ENCODE results near the gene UBA5.

The UBA5 gene

DNA sequence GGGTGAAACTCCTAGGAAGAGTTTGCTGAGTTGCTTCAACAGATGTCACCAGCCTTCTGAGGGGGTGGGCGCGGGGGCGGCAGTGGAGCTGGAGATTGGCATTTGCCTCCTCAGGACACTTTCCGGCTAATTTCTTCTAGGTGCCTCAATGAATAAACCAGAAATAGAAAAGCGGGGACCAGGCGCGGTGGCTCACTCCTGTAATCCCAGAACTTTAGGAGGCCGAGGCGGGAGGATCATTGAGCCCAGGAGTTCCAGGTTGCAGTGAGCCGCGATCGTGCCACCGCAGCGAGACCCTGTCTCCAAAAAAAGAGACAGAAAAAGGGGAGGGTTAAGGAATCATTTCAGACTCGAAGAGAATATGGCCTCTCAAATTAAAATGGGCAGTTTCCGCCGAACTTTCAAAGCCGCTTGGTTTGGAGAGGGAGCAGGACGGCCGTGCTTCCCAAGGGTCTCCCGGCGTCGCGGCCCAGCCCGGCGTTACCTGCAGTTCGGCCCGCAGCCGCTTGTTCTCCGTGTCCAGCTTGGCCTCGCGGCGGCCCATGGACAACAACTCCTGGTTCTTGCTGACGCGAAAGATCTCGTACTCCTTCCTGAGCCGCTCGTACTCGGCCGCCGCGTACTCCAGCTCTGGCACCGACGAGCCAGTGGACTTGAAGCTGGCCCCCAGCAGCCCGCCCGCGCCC, 61.5 kb downstream of the UBA5 start:
- DNase-seq, result no peak

DNA sequence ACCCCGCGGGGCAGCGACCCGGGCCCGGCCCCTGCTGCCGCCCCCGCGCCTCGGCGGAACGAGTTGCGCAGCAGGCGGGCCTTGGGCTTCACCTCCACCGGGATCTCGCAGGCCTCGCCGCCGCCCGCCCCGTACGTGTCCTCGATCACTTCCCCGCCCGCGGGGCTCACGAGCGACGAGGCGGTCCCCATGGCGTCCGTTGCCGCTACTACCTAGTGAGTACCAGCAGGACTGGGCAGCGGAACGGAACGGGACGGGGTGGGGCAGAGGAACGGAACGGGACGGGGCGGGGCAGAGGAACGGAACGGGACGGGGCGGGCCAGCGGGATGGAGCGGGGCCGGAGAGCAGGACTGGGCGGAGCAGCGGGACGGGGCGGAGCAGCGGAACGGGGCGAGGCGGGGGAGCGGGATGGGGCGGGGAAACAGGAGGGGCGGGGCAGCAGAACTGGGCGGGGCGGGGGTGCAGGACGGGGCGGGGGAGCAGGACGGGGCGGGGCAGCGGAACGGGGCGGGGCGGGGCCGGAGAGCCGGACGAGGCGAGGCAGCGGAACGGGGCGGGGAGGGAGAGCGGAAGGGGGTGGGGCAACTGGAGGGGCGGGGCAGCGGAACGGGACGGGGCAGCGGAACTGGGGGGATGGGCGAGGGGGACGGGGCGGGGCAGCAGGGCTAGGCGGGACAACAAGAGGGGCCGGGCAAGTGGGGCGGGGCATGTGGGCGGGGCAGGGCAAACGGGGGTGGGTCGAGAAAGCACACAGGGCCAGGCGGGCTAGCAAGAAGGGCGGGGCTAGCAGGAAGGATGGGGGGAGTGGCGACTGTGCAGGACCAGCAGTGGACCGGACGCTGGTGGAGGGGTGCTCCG, 62.3 kb downstream of the UBA5 start, which contains the start of gene NPHP3:
NPHP3 (minus strand) TSS at position 245 of the 859 bp plus-strand sequence; CDS start at position 191, 54 bp downstream.
- peak; percentile 25 for DNase-seq

DNA sequence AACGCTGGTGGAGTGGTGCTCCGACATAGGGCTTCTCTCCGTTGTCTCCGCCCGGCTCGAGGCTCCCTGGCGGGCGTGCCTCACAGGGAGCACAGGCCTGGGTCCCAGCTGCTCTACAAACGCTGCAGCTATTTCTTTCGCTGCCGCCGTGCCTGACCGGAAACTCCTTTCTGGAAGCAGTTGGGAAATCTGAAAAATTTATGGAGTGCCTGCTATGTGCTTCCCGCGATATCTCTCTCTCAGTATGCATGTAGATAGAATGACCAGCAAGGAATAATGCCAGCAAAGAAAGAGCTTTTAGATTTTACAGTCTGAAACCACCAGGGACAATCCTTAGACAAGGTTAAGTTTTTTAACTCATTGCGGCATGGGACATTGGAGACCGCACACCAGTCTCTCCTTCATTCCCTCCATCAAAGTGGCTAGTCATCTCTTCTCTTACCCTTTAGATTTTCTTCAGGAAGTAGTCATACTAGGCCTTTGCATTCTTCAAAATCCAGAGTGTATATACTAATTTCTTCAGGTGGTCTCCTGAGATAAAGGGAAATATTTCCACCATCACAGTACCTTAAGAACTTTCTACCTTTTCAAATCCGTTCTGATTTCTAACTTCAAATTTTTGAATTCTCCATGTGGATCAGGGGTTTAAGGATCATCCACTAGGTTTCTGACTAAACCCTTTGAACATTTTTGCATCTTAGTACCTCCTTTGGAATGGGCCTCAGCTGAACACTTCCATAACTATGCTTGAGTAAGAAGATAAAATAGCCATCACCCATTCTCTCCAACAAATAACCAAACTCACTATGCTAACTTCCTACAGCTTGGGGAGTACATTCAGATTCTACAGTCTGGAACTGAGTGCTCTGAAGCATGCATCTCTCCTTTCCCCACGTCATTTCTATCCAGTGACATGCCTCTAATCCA, 63.2 kb downstream of the UBA5 start:
- peak; percentile 80 for DNase-seq

DNA sequence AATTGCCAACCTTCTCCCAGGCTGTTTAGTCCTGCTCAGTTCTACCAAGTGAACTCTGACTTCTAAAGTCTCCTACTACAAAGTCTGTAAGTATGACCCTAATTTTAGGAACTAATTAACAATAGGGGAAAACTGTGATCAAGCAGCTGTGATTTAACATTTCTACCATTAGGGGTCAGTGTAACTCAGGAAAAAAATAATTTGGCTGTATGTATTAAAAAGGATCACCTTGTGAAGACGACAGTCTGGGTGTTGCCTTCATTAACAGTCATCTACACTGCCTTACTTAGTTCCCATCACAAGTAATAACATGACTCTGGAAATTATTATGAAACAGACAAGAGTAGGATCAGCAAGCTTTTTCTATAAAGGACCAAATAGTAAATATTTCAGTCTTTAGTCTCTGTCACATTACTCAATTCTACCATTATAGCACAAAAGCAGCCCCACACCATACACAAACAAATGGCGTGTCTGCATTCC, 66.3 kb downstream of the UBA5 start:
- DNase-seq, result peak; percentile 24

All from SHP77 treated with DMSO at 0.1 percent for 48 hours (cell line).